Bronchial epithelial cell (primary cell): ENCODE measurements around the gene ZNF12. TPM values are rescaled to one million over a fixed set of nuclear protein-coding genes. Genes with fewer than 3 reads are reported as not detected.

Source experiments
- DNase-seq: peaks from one replicate; pipeline ENCODE4 v3.0.0-alpha.2; 2010; ENCODE audit warnings: low read depth
- FAIRE-seq: peaks from 2 replicates; lab custom pipeline; 2011; peaks lifted over from hg19 to GRCh38; lab: Jason Lieb, UNC
- H3K27me3 ChIP-seq: 2 replicates; pipeline ENCODE4 v1.5.1; 2011; ENCODE audit warnings: low read length; ENCODE audit not compliant: control insufficient read depth, insufficient read depth
- H3K36me3 ChIP-seq: 2 replicates; pipeline ENCODE4 v1.5.1; 2011; ENCODE audit warnings: low read length; ENCODE audit not compliant: control insufficient read depth, insufficient read depth
- H3K4me3 ChIP-seq: 2 replicates; pipeline ENCODE4 v1.5.1; 2011; ENCODE audit warnings: mild to moderate bottlenecking, low read depth, low read length, control low read depth
- CTCF ChIP-seq: IDR thresholded peaks from 2 replicates; pipeline ENCODE4 v1.5.1; 2011; ENCODE audit warnings: mild to moderate bottlenecking, moderate library complexity, low read length, control low read depth, inconsistent platforms; ENCODE audit not compliant: insufficient read depth, severe bottlenecking
- total RNA-seq: library from RNA; depleted of rRNA; stranded (reverse); fragments of >200 nt; gene quantifications from 2 replicates; pipeline ENCODE4 v1.2.1, GENCODE V29; 2014

The ZNF12 gene
- total RNA-seq, 1 donor from 2014 or later: 12.6 TPM

DNA sequence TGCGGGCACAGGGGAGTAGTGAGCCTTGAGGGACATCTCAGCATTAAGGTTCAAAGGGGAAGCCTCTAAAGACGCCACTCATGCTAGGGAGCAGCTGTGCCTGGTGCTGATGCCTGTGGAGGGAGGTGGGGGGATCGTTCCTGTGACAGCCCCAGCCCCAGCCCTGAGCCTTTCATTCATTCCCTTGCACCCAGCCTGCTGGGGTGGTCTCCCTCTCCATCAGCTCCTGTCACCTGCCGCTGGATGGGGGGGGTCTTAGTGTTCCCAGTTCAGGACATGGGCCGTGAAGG, 58.0 kb downstream of the ZNF12 start:
- FAIRE-seq (no peak), DNase-seq (no peak)
- Histone ChIP-seq H3K36me3 (peaks cover 28% of the 10 kb centered on the region), H3K27me3 (no peaks in the 10 kb centered on the region), H3K4me3 (no peak overlapping the region)
- TF ChIP-seq CTCF: no peak

DNA sequence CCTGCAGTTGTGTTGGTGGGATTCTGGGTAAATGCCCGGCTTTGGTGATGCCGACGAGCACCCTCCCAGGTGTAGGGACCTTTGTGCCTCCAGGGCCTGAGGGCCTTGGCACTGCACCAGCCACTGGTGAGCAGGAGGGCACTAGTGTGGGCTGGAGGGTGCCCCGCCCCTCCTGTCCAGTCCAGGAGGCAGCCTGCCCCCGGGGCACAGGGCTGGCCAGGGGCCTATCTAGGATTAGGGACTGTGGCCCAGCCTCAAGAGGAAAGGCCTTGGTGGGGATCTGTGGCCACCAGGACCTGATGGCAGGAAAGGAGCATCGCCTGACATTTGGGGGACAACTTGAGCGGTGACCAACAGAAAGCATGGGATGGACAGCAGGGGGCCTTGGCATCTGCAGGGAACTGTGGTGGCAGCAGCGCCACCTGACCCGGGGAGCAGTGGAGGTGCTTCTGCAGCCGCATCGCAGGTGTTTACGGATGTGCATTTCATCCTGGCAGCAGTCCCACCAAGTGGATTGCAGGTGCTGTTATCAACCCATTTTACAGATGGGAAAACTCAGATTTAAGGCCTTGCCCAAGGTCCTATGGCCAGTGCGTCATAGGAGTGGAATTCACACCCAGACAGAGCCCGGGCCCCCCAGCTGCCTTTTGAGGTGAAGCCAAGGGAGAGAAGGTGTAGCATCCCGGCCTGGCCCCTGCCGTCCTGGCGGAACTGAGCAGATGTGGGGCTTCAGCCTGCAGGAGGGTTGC, 58.5 kb downstream of the ZNF12 start:
- no peak for TF ChIP-seq CTCF
- FAIRE-seq (no peak), DNase-seq (no peak)
- Histone ChIP-seq H3K36me3 (peaks cover 33% of the 10 kb centered on the region), H3K27me3 (no peaks in the 10 kb centered on the region), H3K4me3 (no peak overlapping the region)

DNA sequence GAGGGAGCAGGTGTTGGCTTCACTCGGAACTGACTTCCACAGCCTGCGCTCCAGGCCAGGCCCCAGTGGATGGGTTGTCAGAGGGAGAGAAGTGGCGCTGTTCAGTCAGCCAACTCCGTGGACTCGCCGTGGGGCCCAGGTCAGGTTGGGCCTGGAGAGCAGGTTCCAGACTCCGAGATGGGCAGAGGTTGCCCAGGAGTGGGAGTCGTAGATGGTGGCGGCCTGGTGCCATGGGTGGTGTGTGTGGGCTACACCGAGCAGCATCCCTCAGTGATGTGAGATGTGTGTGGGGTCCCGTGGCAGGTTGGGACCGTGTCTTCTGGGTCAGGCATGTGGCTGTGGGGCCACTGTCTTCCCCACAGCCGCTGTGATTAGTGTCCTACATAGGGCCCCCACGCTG, 59.2 kb downstream of the ZNF12 start:
- no peak for FAIRE-seq
- TF ChIP-seq CTCF: no peak
- Histone ChIP-seq H3K4me3 (no peak overlapping the region), H3K27me3 (no peaks in the 10 kb centered on the region), H3K36me3 (peaks cover 35% of the 10 kb centered on the region)
- no peak for DNase-seq

DNA sequence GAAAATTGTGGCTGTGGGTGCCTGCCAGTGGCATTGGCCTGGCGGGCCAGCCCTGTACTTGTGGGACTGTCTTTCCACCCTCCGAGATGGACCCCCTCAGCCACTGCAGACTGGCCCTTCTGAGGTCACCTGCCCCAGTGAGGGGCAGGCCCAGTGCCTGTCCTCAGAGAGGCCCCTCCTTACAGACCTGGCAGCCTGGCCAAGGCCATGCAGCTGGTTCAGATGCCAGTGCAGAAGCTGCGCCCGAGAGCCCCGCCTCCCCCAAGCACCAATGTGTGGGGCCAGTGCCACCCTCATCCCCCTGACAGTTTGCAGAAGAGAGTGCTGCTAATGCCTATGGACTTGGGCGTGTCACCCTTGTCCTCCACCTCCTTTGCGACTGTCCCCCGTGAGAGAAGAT, 59.7 kb downstream of the ZNF12 start:
- no peak for DNase-seq
- FAIRE-seq: no peak
- Histone ChIP-seq H3K27me3 (no peaks in the 10 kb centered on the region), H3K4me3 (no peak overlapping the region), H3K36me3 (peaks cover 35% of the 10 kb centered on the region)
- no peak for TF ChIP-seq CTCF

DNA sequence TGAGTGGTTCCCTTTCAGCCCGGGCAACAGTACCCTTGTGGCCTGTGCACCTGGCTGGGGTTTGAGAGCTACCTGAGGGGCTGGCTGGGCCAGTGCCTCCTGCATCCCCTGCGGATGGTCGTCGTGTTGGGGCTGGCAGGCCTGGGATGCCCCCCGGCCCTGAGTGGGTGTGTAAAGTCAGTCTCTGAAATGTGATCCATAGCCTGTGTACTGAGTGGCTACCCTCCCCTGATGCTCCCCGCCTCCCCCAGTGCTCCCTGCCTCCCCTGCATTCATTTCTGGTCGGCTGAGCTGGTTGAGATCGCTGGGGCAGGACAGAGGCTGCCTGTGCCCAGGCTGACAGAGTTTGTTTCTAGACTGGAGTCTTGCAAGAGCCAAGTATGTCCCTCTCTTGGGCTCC, 60.3 kb downstream of the ZNF12 start:
- DNase-seq (no peak), FAIRE-seq (no peak)
- H3K27me3 ChIP-seq: no peaks in the 10 kb centered on the region
- H3K4me3 ChIP-seq: no peak overlapping the region
- TF ChIP-seq CTCF: no peak
- peaks cover 37% of the 10 kb centered on the region for H3K36me3 ChIP-seq

DNA sequence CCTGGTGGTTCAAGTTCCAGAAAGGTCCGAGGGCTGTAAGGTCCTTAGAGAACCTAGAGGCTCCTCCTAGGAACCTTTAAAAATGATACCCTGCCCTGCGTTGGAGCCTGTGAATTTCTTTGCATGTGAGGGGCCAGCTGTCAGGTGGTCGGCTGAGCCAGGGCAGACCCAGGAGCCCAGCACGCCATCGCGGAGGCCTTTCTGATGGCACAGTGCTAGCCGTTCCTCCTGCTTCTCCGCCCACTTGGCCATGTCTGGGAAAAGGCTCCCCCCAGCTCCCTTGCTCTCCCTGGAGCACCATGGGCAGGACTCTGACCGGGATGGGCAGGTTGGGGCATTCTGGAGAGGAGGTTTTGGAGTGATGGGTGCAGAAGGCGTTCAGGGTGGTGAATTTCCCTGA, 62.0 kb downstream of the ZNF12 start:
- peaks cover 35% of the 10 kb centered on the region for H3K36me3 ChIP-seq
- no peak for DNase-seq
- H3K27me3 ChIP-seq: no peaks in the 10 kb centered on the region
- no peak for FAIRE-seq
- no peak overlapping the region for H3K4me3 ChIP-seq
- TF ChIP-seq CTCF: no peak
